GM21576 (cell line): ENCODE data around the gene POLR3GL.
A peak's percentile ranks its signal among the peaks of the same experiment; 100 is the strongest.

ENCODE experiments used
- ATAC-seq: cut with Tn5 transposase; IDR thresholded peaks from one replicate; pipeline ENCODE4 v1.9.1; 2021; ENCODE audit warnings: mild to moderate bottlenecking, moderate library complexity; ENCODE audit not compliant: unreplicated experiment

The POLR3GL gene

GRCh38 chr1:145972580-145972979 is 8.1 kb downstream of the POLR3GL start:
- no peak for ATAC-seq

- no peak for ATAC-seq
Observed at GRCh38 chr1:145974721-145975120, 10.2 kb downstream of the POLR3GL start.

GRCh38 chr1:145975216-145975615 is 10.7 kb downstream of the POLR3GL start:
- ATAC-seq: no peak

GRCh38 chr1:145977016-145977415 is 12.5 kb downstream of the POLR3GL start:
- ATAC-seq: no peak

- no peak for ATAC-seq
Observed at GRCh38 chr1:145977486-145978470, 13.3 kb downstream of the POLR3GL start.

GRCh38 chr1:145978471-145978853 is 14.0 kb downstream of the POLR3GL start:
- no peak for ATAC-seq

- ATAC-seq: peak; percentile 81
Observed at GRCh38 chr1:145978854-145979745, 14.6 kb downstream of the POLR3GL start.

- no peak for ATAC-seq
Observed at GRCh38 chr1:145979746-145980456, 15.4 kb downstream of the POLR3GL start.

GRCh38 chr1:145980457-145980994 is 16.0 kb downstream of the POLR3GL start:
- ATAC-seq: no peak

GRCh38 chr1:145982010-145982723 is 17.7 kb downstream of the POLR3GL start:
- ATAC-seq: no peak

- no peak for ATAC-seq
Observed at GRCh38 chr1:145983206-145983675, 18.8 kb downstream of the POLR3GL start.

GRCh38 chr1:145983960-145984830 is 19.7 kb downstream of the POLR3GL start:
- ATAC-seq: no peak

- no peak for ATAC-seq
Observed at GRCh38 chr1:145985129-145985501, 20.6 kb downstream of the POLR3GL start.

GRCh38 chr1:145985502-145986439 is 21.3 kb downstream of the POLR3GL start:
- ATAC-seq: no peak

- no peak for ATAC-seq
Observed at GRCh38 chr1:145986551-145986950, 22.1 kb downstream of the POLR3GL start.

GRCh38 chr1:145987926-145988325 is 23.4 kb downstream of the POLR3GL start:
- ATAC-seq: no peak

GRCh38 chr1:145988773-145989172 is 24.3 kb downstream of the POLR3GL start:
- no peak for ATAC-seq
